GM18520 (cell line): Measurements from ENCODE around the gene HECTD1.
A peak's percentile ranks its signal among the peaks of the same experiment; 100 is the strongest.

Source experiments
- ATAC-seq: cut with Tn5 transposase; IDR thresholded peaks from one replicate; pipeline ENCODE4 v1.9.1; 2021; ENCODE audit not compliant: unreplicated experiment

The HECTD1 gene

GRCh38 chr14:31159682-31160296 is 47.8 kb downstream of the HECTD1 start:
- no peak for ATAC-seq

- ATAC-seq = no peak
These were observed 52.6 kb downstream of the HECTD1 start for GRCh38 chr14:31154956-31155355.

GRCh38 chr14:31142455-31143087 is 65.0 kb downstream of the HECTD1 start:
- ATAC-seq = no peak

GRCh38 chr14:31139301-31139847 is 68.2 kb downstream of the HECTD1 start:
- no peak for ATAC-seq

GRCh38 chr14:31138301-31138700 is 69.3 kb downstream of the HECTD1 start:
- ATAC-seq = no peak

GRCh38 chr14:31137214-31137889 is 70.2 kb downstream of the HECTD1 start:
- ATAC-seq = no peak

GRCh38 chr14:31133133-31133532 is 74.5 kb downstream of the HECTD1 start:
- no peak for ATAC-seq

- no peak for ATAC-seq
These were observed 78.7 kb downstream of the HECTD1 start for GRCh38 chr14:31128601-31129526.

GRCh38 chr14:31127690-31128089 is 79.9 kb downstream of the HECTD1 start:
- ATAC-seq = peak; percentile 92

- no peak for ATAC-seq
These were observed 80.9 kb downstream of the HECTD1 start for GRCh38 chr14:31126680-31127079.

- ATAC-seq = no peak
These were observed 82.4 kb downstream of the HECTD1 start for GRCh38 chr14:31125231-31125630.

- ATAC-seq = no peak
These were observed 83.4 kb downstream of the HECTD1 start for GRCh38 chr14:31124197-31124596.

- no peak for ATAC-seq
These were observed 84.7 kb downstream of the HECTD1 start for GRCh38 chr14:31122921-31123320.

GRCh38 chr14:31122098-31122611 is 85.4 kb downstream of the HECTD1 start:
- ATAC-seq = no peak

- ATAC-seq = no peak
These were observed 88.7 kb downstream of the HECTD1 start for GRCh38 chr14:31118892-31119291.

- no peak for ATAC-seq
These were observed 93.8 kb downstream of the HECTD1 start for GRCh38 chr14:31113794-31114193.

GRCh38 chr14:31110872-31111271 is 96.7 kb downstream of the HECTD1 start:
- no peak for ATAC-seq

- ATAC-seq = no peak
These were observed 98.3 kb downstream of the HECTD1 start for GRCh38 chr14:31109257-31109656.

- no peak for ATAC-seq
These were observed 100.8 kb downstream of the HECTD1 start for GRCh38 chr14:31106768-31107167.

GRCh38 chr14:31097081-31097480 is 110.5 kb downstream of the HECTD1 start:
- ATAC-seq = no peak

- no peak for ATAC-seq
These were observed 111.3 kb downstream of the HECTD1 start for GRCh38 chr14:31096255-31096654.
